Prostate gland (tissue), 2 donors: ENCODE measurements around the gene CT47C1. TPM values are rescaled to one million over a fixed set of nuclear protein-coding genes. Genes with fewer than 3 reads are reported as not detected.

Experiments
- DNase-seq: peaks from one replicate; pipeline ENCODE4 v3.0.0-alpha.2; 2019; ENCODE audit warnings: low spot score
- H3K27ac ChIP-seq, 2 donors: fragments of 200-600 bp; sonication (generic); 2 replicates each; pipeline ENCODE4 v1.5.1; 2017 to 2019
- H3K27me3 ChIP-seq: fragments of 200-600 bp; sonication (generic); replicated peaks from 2 replicates; pipeline ENCODE4 v1.5.1; 2019; ENCODE audit not compliant: insufficient read depth
- H3K36me3 ChIP-seq, 2 donors: fragments of 200-600 bp; sonication (generic); 1 replicate in 1 of 2; 2 replicates in 1 of 2; pipeline versions ENCODE4 v1.5.1 to v1.8.1; 2017 to 2019
- H3K4me1 ChIP-seq: fragments of 200-600 bp; sonication (generic); replicated peaks from 2 replicates; pipeline ENCODE4 v1.5.1; 2019
- H3K4me3 ChIP-seq, 2 donors: fragments of 200-600 bp; sonication (generic); 2 replicates each; pipeline ENCODE4 v1.5.1; 2017 to 2019
- H3K9me3 ChIP-seq: fragments of 200-600 bp; sonication (generic); 2 replicates; pipeline ENCODE4 v1.5.1; 2017
- POLR2A ChIP-seq: fragments of 450-650 bp; IDR thresholded peaks from one replicate; pipeline ENCODE4 v1.6.1; 2016; ENCODE audit warnings: antibody characterized with exemption, mild to moderate bottlenecking
- POLR2AphosphoS5 ChIP-seq: sonication (generic); formaldehyde crosslinking; IDR thresholded peaks from one replicate; pipeline ENCODE4 v1.6.1; 2017; ENCODE audit warnings: antibody characterized with exemption
- WGBS: methylation state at CpG from one replicate; pipeline ENCODE4 v1.1.5; 2018; 5-methylcytosine and 5-hydroxymethylcytosine counted together
- intact Hi-C: fragments of 100-400 bp; cut with DNase I; formaldehyde crosslinking; loops from one replicate; pipeline ENCODE4 v1.14.2; 2022
- total RNA-seq, 2 donors: library from RNA; depleted of rRNA; stranded (reverse); fragments of >200 nt; gene quantifications; one replicate each; pipeline ENCODE4 v1.1.0, GENCODE V29; 2016
- TF ChIP-seq, protein P1 (sequence below), 4 experiments: fragments of 200-600 bp in 2 of 4; fragments of 450-650 bp in 2 of 4; sonication (generic) in 2 of 4; IDR thresholded peaks; 1 replicate in 3 of 4; 2 replicates in 1 of 4; pipeline ENCODE4 v1.5.1; 2016 to 2019; ENCODE audit warnings: antibody characterized with exemption in 4 of 4, mild to moderate bottlenecking in 2 of 4, moderate library complexity in 2 of 4

Gene CT47C1
- total RNA-seq, 2 donors from 2014 or later = 2.9 TPM; not detected in 1

DNA sequence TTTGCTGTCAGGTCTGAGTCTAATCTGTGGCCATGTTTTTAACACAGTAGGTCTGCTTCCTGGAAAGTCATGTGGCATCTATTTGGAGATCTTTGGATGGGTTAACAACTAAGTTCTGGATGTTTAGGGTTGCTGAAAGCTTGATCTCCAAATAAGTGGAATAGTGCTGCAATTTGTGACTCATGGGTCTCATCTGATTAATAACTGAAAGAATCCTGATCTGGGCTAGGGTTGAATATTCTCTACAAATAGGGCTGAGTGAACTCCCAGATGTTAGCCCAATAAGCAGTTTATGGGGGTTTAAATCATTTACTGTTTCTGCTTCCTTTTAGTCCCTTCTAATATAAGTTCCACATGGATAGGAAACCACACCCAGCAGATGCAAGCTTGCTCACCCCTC is 23.1 kb downstream of the CT47C1 start:
- Histone ChIP-seq H3K4me3 (no peak overlapping the region), H3K36me3 (no peaks in the 10 kb centered on the region), H3K27me3 (no peaks in the 10 kb centered on the region), H3K4me1 (no peaks in the 10 kb centered on the region), H3K9me3 (no peaks in the 10 kb centered on the region), H3K27ac (no peak overlapping the region)
- intact Hi-C loops = no loop called here
- DNase-seq = no peak
- no peak for TF ChIP-seq POLR2A
- TF ChIP-seq POLR2AphosphoS5 = no peak
- TF ChIP-seq, protein P1, sequence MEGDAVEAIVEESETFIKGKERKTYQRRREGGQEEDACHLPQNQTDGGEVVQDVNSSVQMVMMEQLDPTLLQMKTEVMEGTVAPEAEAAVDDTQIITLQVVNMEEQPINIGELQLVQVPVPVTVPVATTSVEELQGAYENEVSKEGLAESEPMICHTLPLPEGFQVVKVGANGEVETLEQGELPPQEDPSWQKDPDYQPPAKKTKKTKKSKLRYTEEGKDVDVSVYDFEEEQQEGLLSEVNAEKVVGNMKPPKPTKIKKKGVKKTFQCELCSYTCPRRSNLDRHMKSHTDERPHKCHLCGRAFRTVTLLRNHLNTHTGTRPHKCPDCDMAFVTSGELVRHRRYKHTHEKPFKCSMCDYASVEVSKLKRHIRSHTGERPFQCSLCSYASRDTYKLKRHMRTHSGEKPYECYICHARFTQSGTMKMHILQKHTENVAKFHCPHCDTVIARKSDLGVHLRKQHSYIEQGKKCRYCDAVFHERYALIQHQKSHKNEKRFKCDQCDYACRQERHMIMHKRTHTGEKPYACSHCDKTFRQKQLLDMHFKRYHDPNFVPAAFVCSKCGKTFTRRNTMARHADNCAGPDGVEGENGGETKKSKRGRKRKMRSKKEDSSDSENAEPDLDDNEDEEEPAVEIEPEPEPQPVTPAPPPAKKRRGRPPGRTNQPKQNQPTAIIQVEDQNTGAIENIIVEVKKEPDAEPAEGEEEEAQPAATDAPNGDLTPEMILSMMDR (IDR thresholded peaks at IDR 0.05) = no peak

DNA sequence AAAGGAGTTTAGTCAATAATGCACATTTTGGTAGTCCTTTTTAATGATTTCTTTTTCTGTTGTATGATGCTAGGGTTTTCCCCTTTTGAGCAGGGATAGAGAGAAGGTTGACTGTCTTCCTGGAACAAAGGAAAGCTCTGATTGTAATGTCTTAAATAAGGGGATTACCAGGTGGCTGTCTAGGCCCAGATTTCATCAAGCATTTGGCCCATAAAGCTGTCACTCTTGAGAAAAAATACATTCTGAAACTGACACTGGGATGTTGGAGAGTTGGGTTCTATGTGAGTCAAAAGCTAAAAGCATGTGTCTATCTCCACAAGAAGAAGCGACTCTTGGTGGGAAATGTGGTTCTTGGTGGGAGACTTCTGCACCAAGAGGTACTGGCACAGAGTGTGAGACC is 28.4 kb downstream of the CT47C1 start:
- TF ChIP-seq POLR2A = no peak
- TF ChIP-seq, protein P1 (IDR thresholded peaks at IDR 0.05) = no peak
- no peak for TF ChIP-seq POLR2AphosphoS5
- no peak overlapping the region for H3K4me3 ChIP-seq

DNA sequence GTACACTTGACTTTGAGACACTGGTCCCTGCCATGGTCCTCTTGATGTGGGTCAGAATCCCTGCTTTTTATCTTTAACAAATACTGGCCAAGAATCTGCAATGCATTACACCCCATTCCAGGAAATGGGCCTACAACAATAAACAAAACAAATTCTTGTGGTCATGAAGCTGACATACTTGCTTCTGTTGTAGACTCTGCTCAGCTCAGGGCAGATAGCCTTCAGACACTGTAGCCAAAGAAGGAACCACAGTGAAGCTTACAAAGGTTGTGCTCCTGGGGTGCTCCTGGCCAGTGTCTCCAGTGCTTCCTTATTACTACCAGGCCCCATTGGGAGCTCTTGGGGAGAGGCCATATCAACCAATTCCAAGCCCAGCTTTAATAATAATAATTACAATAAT is 33.0 kb downstream of the CT47C1 start:
- DNase-seq = no peak
- Histone ChIP-seq H3K4me3 (no peak overlapping the region), H3K9me3 (no peaks in the 10 kb centered on the region), H3K36me3 (no peaks in the 10 kb centered on the region), H3K4me1 (no peaks in the 10 kb centered on the region), H3K27me3 (no peaks in the 10 kb centered on the region), H3K27ac (no peak overlapping the region)
- intact Hi-C loops = no loop called here
- TF ChIP-seq, protein P1 (IDR thresholded peaks at IDR 0.05) = no peak
- no peak for TF ChIP-seq POLR2A

More for the DNA sequence above, 28.4 kb downstream of the CT47C1 start:
- Histone ChIP-seq H3K9me3 (no peaks in the 10 kb centered on the region), H3K36me3 (no peaks in the 10 kb centered on the region), H3K27me3 (no peaks in the 10 kb centered on the region), H3K27ac (no peak overlapping the region), H3K4me1 (no peaks in the 10 kb centered on the region)
- WGBS = 75% methylated on average over 1 of the region's 1 CpG
- DNase-seq = no peak
- intact Hi-C loops = no loop called here

DNA sequence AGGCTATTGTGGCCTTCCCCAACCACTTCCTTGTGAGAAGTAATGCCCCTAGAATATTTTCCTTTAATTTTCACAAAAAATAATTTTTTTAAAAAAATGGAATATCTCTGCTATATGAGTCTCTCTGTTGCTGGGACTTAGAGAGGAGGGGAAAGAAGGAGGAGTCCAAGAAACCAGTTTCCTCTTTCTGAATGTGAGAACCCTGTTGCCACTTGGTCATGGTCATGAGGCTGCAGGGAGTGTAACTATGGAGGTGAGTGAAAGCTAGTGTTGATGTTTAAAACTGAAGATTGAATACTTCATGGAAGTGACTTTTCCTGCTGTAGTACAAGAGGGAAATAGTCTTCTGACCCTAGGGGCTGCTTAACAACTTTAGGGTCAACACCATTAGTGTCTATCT is 34.4 kb downstream of the CT47C1 start:
- H3K4me3 ChIP-seq = no peak overlapping the region
- no peak for DNase-seq
- no peaks in the 10 kb centered on the region for H3K36me3 ChIP-seq
- H3K27ac ChIP-seq = no peak overlapping the region
- H3K27me3 ChIP-seq = no peaks in the 10 kb centered on the region
- no peaks in the 10 kb centered on the region for H3K9me3 ChIP-seq
- no peaks in the 10 kb centered on the region for H3K4me1 ChIP-seq
- TF ChIP-seq POLR2A (no peak), POLR2AphosphoS5 (no peak)
- TF ChIP-seq, protein P1 (IDR thresholded peaks at IDR 0.05) = no peak
- intact Hi-C loops = no loop called here

DNA sequence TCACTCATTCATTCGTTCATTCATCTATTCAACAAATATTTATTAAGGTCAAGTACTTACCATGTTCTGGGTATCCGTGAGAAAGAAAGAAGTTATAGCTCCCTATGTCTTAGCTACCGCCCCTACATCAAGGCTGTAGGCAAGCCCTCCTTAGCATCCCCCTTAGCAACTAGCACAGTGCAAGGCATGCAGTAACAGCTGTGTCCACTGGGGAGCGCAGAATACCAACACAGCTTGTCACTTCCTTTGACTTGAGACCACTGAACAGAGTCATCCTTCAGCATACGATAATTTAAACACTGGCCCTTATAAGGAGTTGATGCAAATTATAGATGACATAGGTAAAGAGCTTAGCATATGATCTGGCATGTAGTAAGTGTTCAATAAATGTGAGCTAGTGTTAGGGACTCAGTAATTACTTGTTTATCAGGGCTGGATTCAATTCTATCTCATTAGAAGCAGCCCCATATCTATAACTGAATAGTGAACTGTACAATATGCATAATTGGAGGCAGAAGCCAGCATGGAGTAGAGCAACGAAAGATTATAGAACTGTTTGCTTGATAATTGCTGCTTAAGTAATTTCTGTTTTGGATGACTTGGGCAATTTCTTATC is 46.1 kb downstream of the CT47C1 start:
- peak; percentile 4 for DNase-seq
- no peaks in the 10 kb centered on the region for H3K9me3 ChIP-seq
- H3K4me3 ChIP-seq = no peak overlapping the region
- WGBS = 25% methylated on average over 5 of the region's 6 CpGs
- no peaks in the 10 kb centered on the region for H3K27me3 ChIP-seq
- no peak overlapping the region for H3K27ac ChIP-seq
- intact Hi-C loops = no loop called here
- H3K4me1 ChIP-seq = no peaks in the 10 kb centered on the region
- TF ChIP-seq POLR2AphosphoS5 = no peak
- TF ChIP-seq, protein P1 (IDR thresholded peaks at IDR 0.05) = peak in 3 of 4 experiments; percentile 37 to 48 (median 47)
- H3K36me3 ChIP-seq = no peaks in the 10 kb centered on the region
